Fibroblast of peridontal ligament (primary cell): Measurements from ENCODE around the gene CATSPER4.

ENCODE experiments used
- DNase-seq: peaks from one replicate; pipeline ENCODE4 v3.0.0-alpha.2; 2010; ENCODE audit errors: extremely low read depth

Gene CATSPER4

GRCh38 chr1:26190373-26190987 lies at the start of gene CATSPER4:
Gene CATSPER4, plus strand, starts transcription at chr1:26190602. Its CDS starts 26 bp downstream, at chr1:26190628.
- peak; percentile 13 for DNase-seq

- DNase-seq: no peak
Observed at GRCh38 chr1:26142159-26142558, 48.2 kb upstream of the CATSPER4 start.

- DNase-seq: peak; percentile 86
Observed at GRCh38 chr1:26145041-26145959, 45.1 kb upstream of the CATSPER4 start.

- DNase-seq: no peak
Observed at GRCh38 chr1:26145960-26146294, 44.5 kb upstream of the CATSPER4 start.

GRCh38 chr1:26148887-26149286 lies 41.5 kb upstream of the CATSPER4 start:
- DNase-seq: no peak

GRCh38 chr1:26153966-26154532 lies 36.4 kb upstream of the CATSPER4 start:
- no peak for DNase-seq

GRCh38 chr1:26154750-26155149 lies 35.7 kb upstream of the CATSPER4 start:
- no peak for DNase-seq

GRCh38 chr1:26155370-26156284 lies 34.8 kb upstream of the CATSPER4 start:
- no peak for DNase-seq

- DNase-seq: no peak
Observed at GRCh38 chr1:26156285-26157038, 33.9 kb upstream of the CATSPER4 start.

GRCh38 chr1:26158271-26158907 lies 32.0 kb upstream of the CATSPER4 start:
- no peak for DNase-seq

- DNase-seq: no peak
Observed at GRCh38 chr1:26158908-26159742, 31.3 kb upstream of the CATSPER4 start, which contains the start of gene FAM110D. Gene FAM110D, plus strand, starts transcription at chr1:26159079. Its CDS starts 2,213 bp downstream, at chr1:26161292.

- DNase-seq: no peak
Observed at GRCh38 chr1:26159743-26160039, 30.7 kb upstream of the CATSPER4 start.

GRCh38 chr1:26160527-26161414 lies 29.6 kb upstream of the CATSPER4 start:
- no peak for DNase-seq

- peak; percentile 21 for DNase-seq
Observed at GRCh38 chr1:26161415-26162219, 28.8 kb upstream of the CATSPER4 start.

GRCh38 chr1:26162220-26162709 lies 28.1 kb upstream of the CATSPER4 start:
- peak; percentile 7 for DNase-seq

GRCh38 chr1:26163684-26164035 lies 26.7 kb upstream of the CATSPER4 start:
- no peak for DNase-seq

GRCh38 chr1:26164036-26164860 lies 26.2 kb upstream of the CATSPER4 start:
- no peak for DNase-seq
